Activated T-helper 1 cell treated with anti-CD3 and anti-CD28 coated beads, Interleukin-2, amount 50 U/mL, for 16 hours (primary cell): ENCODE measurements around the gene KIF1B.
"Not testable (repeated sequence)": the region's sequence is repeated elsewhere in the genome, so short reads cannot be mapped to it uniquely, and the experiment has no call there.

Experiments used
- DNase-seq, 2 donors: peaks; one replicate each; pipeline ENCODE4 v3.0.0-alpha.2; 2020; ENCODE audit warnings: low read depth in 1 of 2, low spot score in 1 of 2

KIF1B gene

GRCh38 chr1:10325521-10325920 is 115.2 kb downstream of the KIF1B start:
- DNase-seq, result no peak

GRCh38 chr1:10326251-10326650 is 115.9 kb downstream of the KIF1B start:
- DNase-seq, result no peak

GRCh38 chr1:10328180-10328963 is 118.0 kb downstream of the KIF1B start:
- no peak for DNase-seq

- no peak for DNase-seq
These were observed 127.1 kb downstream of the KIF1B start for GRCh38 chr1:10337436-10337835.

GRCh38 chr1:10338047-10338446 is 127.7 kb downstream of the KIF1B start:
- DNase-seq, result peak in 1 of 2 donors; percentile 2

GRCh38 chr1:10338611-10339010 is 128.2 kb downstream of the KIF1B start:
- no peak for DNase-seq

GRCh38 chr1:10339036-10339567 is 128.7 kb downstream of the KIF1B start:
- DNase-seq, result no peak

- DNase-seq, result no peak
These were observed 129.4 kb downstream of the KIF1B start for GRCh38 chr1:10339815-10340214.

GRCh38 chr1:10340930-10341590 is 130.7 kb downstream of the KIF1B start:
- DNase-seq, result no peak

- no peak for DNase-seq
These were observed 136.7 kb downstream of the KIF1B start for GRCh38 chr1:10347109-10347508.

- DNase-seq, result no peak
These were observed 142.9 kb downstream of the KIF1B start for GRCh38 chr1:10353282-10353681.

- no peak for DNase-seq
These were observed 143.3 kb downstream of the KIF1B start for GRCh38 chr1:10353693-10354092.

- DNase-seq, result no peak
These were observed 149.7 kb downstream of the KIF1B start for GRCh38 chr1:10360045-10360444.

GRCh38 chr1:10361515-10361914 is 151.1 kb downstream of the KIF1B start:
- DNase-seq, result no peak

GRCh38 chr1:10368194-10368593 is 157.8 kb downstream of the KIF1B start:
- no peak for DNase-seq

- no peak for DNase-seq
These were observed 164.1 kb downstream of the KIF1B start for GRCh38 chr1:10374442-10374860.

- not testable (repeated sequence) for DNase-seq
These were observed 167.1 kb downstream of the KIF1B start for GRCh38 chr1:10377365-10378029.

GRCh38 chr1:10378081-10378841 is 167.9 kb downstream of the KIF1B start:
- DNase-seq, result no peak

- DNase-seq, result no peak
These were observed 168.8 kb downstream of the KIF1B start for GRCh38 chr1:10379101-10379620.

GRCh38 chr1:10379676-10380075 is 169.3 kb downstream of the KIF1B start:
- DNase-seq, result no peak
